H1 (cell line): ENCODE results near the gene SLFN12. TPM values are rescaled to one million over a fixed set of nuclear protein-coding genes. Genes with fewer than 3 reads are reported as not detected.

Source experiments
- CHD2 ChIP-seq: IDR thresholded peaks from 2 replicates; pipeline ENCODE4 v1.6.1; 2012; ENCODE audit warnings: low read length, improper control_type of control experiment
- GTF2F1 ChIP-seq: IDR thresholded peaks from 2 replicates; pipeline ENCODE4 v1.6.1; 2012; ENCODE audit warnings: low read depth, low read length, improper control_type of control experiment, borderline replicate concordance
- MAFK ChIP-seq: IDR thresholded peaks from 2 replicates; pipeline ENCODE4 v1.6.1; 2012; ENCODE audit warnings: low read depth, mild to moderate bottlenecking, improper control_type of control experiment, low read length
- POLR2A ChIP-seq, 2 experiments: IDR thresholded peaks; 1 replicate in 1 of 2; 2 replicates in 1 of 2; pipeline ENCODE4 v1.6.1; 2011; ENCODE audit warnings: low read depth in 2 of 2, low read length in 2 of 2, mild to moderate bottlenecking in 2 of 2; ENCODE audit errors: control extremely low read depth in 1 of 2
- RXRA ChIP-seq: IDR thresholded peaks from 2 replicates; pipeline ENCODE4 v1.6.1; 2011; ENCODE audit warnings: low read depth, mild to moderate bottlenecking, low read length, moderate library complexity; ENCODE audit not compliant: insufficient read depth
- SIRT6 ChIP-seq: IDR thresholded peaks from one replicate; pipeline ENCODE4 v1.7.1; 2012; ENCODE audit warnings: low read length, inconsistent platforms
- SP2 ChIP-seq: IDR thresholded peaks from 2 replicates; pipeline ENCODE4 v1.6.1; 2012; ENCODE audit warnings: mild to moderate bottlenecking, low read length, inconsistent platforms
- polyA plus RNA-seq, 7 experiments: library from polyadenylated mRNA; depleted of rRNA in 3 of 7; stranded (reverse) in 5 of 7; unstranded in 2 of 7; fragments of >200 nt in 5 of 7; fragments of 200-250 nt in 2 of 7; gene quantifications; 1 replicate in 5 of 7; 2 replicates in 1 of 7; 4 replicates in 1 of 7; pipeline versions ENCODE4 v1.2.1 to v1.2.3, GENCODE V29; 2011 to 2013; ENCODE audit warnings: missing spikeins in 2 of 7, mixed read lengths in 2 of 7
- total RNA-seq: library from RNA; stranded (reverse); fragmentation: NEBNext Ultra II Directional; extraction: Animal tissue kit (Norgen Biotek cat#: 25700); gene quantifications from 2 replicates; pipeline ENCODE4 v1.2.1, GENCODE V29; 2021
- TF ChIP-seq, protein P1 (sequence below): IDR thresholded peaks from 2 replicates; pipeline ENCODE4 v1.6.1; 2011; ENCODE audit warnings: low read length, improper control_type of control experiment

SLFN12 gene
- total and polyA plus RNA-seq, 2 of the 8 experiments (the other 6 are each of a cell fraction or from before 2014, with no cell fraction given), result 1.6 to 10.7 TPM

DNA sequence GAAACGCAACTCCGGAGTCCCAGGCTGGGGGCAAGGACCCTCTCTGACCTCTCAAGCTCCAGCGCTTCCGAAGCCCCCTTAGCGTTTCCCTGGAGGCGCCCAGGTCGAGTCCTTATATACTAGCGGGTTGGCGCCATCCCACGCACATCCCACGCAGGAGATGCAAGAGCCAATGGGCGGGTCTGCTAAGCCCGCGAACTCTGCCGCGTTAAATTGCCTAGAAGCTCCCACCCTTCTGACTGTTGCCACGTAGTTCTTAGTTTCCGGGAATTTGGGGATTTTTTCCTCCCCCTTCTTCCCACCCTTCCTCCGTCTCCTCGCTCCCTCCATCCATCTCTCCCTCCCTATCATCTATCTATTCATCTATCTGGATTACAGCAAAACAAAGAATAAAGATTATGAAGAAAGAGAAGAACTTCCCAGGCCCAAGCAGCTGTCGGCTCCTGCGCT is 58.7 kb downstream of the SLFN12 start, which contains the start of gene SLFN11 (continued):
- TF ChIP-seq, protein P1, sequence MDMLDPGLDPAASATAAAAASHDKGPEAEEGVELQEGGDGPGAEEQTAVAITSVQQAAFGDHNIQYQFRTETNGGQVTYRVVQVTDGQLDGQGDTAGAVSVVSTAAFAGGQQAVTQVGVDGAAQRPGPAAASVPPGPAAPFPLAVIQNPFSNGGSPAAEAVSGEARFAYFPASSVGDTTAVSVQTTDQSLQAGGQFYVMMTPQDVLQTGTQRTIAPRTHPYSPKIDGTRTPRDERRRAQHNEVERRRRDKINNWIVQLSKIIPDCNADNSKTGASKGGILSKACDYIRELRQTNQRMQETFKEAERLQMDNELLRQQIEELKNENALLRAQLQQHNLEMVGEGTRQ, result no peak
- TF ChIP-seq SP2, result no peak
- TF ChIP-seq RXRA, result no peak
- no peak for TF ChIP-seq GTF2F1
- TF ChIP-seq CHD2, result no peak
- TF ChIP-seq POLR2A (IDR thresholded peaks at IDR 0.05; ENCODE audit: control extremely low read depth in 1 of 2, low read depth in 2 of 2, low read length in 2 of 2), result no peak
- no peak for TF ChIP-seq MAFK
- no peak for TF ChIP-seq SIRT6
